ENCODE data around the gene RBFOX2. TPM values are rescaled to one million over a fixed set of nuclear protein-coding genes. Genes with fewer than 3 reads are reported as not detected.

RBFOX2 gene
- total RNA-seq, 1 donor from 2014 or later, result 70.0 TPM

DNA sequence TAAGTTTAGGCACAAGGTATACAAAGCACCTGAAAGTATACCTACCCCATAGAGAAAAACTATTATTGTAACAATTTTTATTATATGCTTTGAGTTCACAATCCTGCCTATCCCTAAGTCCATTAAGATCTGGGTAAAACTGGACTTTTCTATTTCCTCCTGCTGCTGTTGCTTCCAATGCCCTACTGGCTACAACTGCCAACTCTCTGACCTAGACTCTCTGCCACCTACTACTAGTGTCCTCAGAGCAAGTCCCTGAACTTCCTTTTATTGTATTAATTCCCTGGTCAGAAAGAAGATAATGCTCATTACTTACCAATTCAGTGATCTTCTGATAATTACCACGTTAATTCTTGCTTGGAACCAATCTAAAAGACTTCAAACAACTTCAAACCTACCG lies 70.3 kb downstream of the RBFOX2 start:
- Histone ChIP-seq H3K27me3 (no peaks in the 10 kb centered on the region), H3K4me3 (no peak overlapping the region), H3K4me1 (peaks cover 25% of the 10 kb centered on the region), H3K36me3 (no peaks in the 10 kb centered on the region), H3K27ac (no peak overlapping the region), H3K9me3 (no peaks in the 10 kb centered on the region)
- intact Hi-C loops (cut with DNase I), result no loop called here
- DNase-seq (ENCODE audit: extremely low spot score in 2 of 2), result no peak
- TF ChIP-seq CTCF (IDR thresholded peaks at IDR 0.05), result no peak
- TF ChIP-seq POLR2AphosphoS5 (IDR thresholded peaks at IDR 0.05; ENCODE audit: insufficient read depth in 1 of 2, low read depth in 1 of 2), result no peak
- no peak for TF ChIP-seq POLR2A (IDR thresholded peaks at IDR 0.05)

GRCh38 chr22:35957589-35957988 lies 71.0 kb downstream of the RBFOX2 start:
- H3K4me1 ChIP-seq, result peaks cover 25% of the 10 kb centered on the region
- intact Hi-C loops (cut with DNase I), result no loop called here
- H3K27ac ChIP-seq, result no peak overlapping the region

GRCh38 chr22:35956850-35957249 lies 71.8 kb downstream of the RBFOX2 start:
- no peak for DNase-seq (ENCODE audit: extremely low spot score in 2 of 2)
- Histone ChIP-seq H3K4me3 (no peak overlapping the region), H3K27ac (no peak overlapping the region), H3K4me1 (peaks cover 20% of the 10 kb centered on the region), H3K9me3 (no peaks in the 10 kb centered on the region), H3K27me3 (no peaks in the 10 kb centered on the region), H3K36me3 (no peaks in the 10 kb centered on the region)
- TF ChIP-seq POLR2A (IDR thresholded peaks at IDR 0.05), result no peak
- TF ChIP-seq CTCF (IDR thresholded peaks at IDR 0.05), result no peak
- no peak for TF ChIP-seq POLR2AphosphoS5 (IDR thresholded peaks at IDR 0.05; ENCODE audit: insufficient read depth in 1 of 2, low read depth in 1 of 2)
- intact Hi-C loops (cut with DNase I), result no loop called here

More at GRCh38 chr22:35957589-35957988, 71.0 kb downstream of the RBFOX2 start:
- TF ChIP-seq POLR2AphosphoS5 (IDR thresholded peaks at IDR 0.05; ENCODE audit: insufficient read depth in 1 of 2, low read depth in 1 of 2), result no peak
- TF ChIP-seq CTCF (IDR thresholded peaks at IDR 0.05), result no peak
- no peak for TF ChIP-seq POLR2A (IDR thresholded peaks at IDR 0.05)
- Histone ChIP-seq H3K27me3 (no peaks in the 10 kb centered on the region), H3K4me3 (no peak overlapping the region), H3K9me3 (no peaks in the 10 kb centered on the region), H3K36me3 (no peaks in the 10 kb centered on the region)
- no peak for DNase-seq (ENCODE audit: extremely low spot score in 2 of 2)

DNA sequence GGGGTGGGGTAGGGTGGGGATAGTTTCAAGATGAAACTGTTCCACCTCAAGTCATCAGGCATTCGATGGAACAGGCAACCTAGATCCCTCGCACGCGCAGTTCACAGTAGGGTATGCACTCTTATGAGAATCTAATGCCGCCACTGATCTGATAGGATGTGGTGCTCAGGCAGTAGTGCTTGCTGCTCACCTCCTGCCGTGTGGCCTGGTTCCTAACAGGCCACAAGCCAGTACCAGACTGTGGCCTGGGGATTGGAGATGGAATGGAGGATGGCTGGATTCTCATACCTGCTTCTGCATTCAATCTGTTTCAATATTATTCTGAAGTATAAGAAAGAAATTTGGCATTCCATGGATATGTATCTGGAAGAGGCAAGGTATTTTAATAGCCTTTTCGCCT lies 73.1 kb downstream of the RBFOX2 start:
- Histone ChIP-seq H3K27me3 (no peaks in the 10 kb centered on the region), H3K27ac (no peak overlapping the region), H3K4me3 (no peak overlapping the region), H3K9me3 (no peaks in the 10 kb centered on the region), H3K36me3 (no peaks in the 10 kb centered on the region), H3K4me1 (peaks cover 8% of the 10 kb centered on the region)
- TF ChIP-seq POLR2AphosphoS5 (IDR thresholded peaks at IDR 0.05; ENCODE audit: insufficient read depth in 1 of 2, low read depth in 1 of 2) (no peak), CTCF (IDR thresholded peaks at IDR 0.05) (no peak), POLR2A (IDR thresholded peaks at IDR 0.05) (no peak)
- no peak for DNase-seq (ENCODE audit: extremely low spot score in 2 of 2)
- intact Hi-C loops (cut with DNase I), result no loop called here

- no peaks in the 10 kb centered on the region for H3K27me3 ChIP-seq
- no peak for TF ChIP-seq POLR2AphosphoS5 (IDR thresholded peaks at IDR 0.05; ENCODE audit: insufficient read depth in 1 of 2, low read depth in 1 of 2)
- intact Hi-C loops (cut with DNase I), result no loop called here
- no peaks in the 10 kb centered on the region for H3K9me3 ChIP-seq
- no peaks in the 10 kb centered on the region for H3K4me1 ChIP-seq
- no peak overlapping the region for H3K27ac ChIP-seq
- DNase-seq (ENCODE audit: extremely low spot score in 2 of 2), result no peak
- no peak overlapping the region for H3K4me3 ChIP-seq
- no peaks in the 10 kb centered on the region for H3K36me3 ChIP-seq
These were observed 76.0 kb downstream of the RBFOX2 start for GRCh38 chr22:35952576-35952975.
